GM19240 (cell line): ENCODE results near the gene PRIM2.
"Not testable (repeated sequence)": the region's sequence is repeated elsewhere in the genome, so short reads cannot be mapped to it uniquely, and the experiment has no call there.

Source experiments
- DNase-seq: peaks from one replicate; pipeline ENCODE4 v3.0.0; 2011; ENCODE audit warnings: low spot score; ENCODE audit not compliant: insufficient read length

PRIM2 gene

DNA sequence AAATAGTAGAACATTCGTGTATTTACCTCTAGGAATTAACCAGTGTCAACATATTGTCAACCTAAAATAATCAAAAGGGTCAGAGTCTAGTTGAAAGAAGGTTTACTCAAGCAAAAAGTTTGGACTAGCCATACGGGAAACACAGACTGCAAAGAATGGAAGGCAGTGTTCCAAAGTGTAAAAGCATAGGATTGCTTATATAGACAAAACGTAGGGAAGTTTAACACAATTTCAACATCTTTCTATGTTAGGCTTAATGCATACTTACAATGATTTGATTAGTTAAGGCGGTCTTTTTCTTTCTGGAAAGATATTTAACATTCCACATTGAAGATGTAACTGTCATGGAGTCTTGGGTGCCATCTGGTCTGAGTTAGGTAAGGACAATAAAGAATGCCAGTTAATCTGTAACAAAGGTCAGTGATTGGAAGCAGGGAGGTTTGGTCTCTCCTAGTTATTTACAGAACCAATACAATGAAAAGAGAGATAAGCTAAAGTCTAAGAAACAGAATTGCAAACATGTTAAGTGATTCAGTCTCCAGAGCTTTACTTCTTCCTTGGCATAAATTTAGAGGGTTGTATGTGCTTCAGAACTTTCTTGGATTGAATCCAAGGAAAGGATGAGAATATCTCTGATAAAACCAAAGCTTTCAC is 183.1 kb downstream of the PRIM2 start:
- DNase-seq, result not testable (repeated sequence)

DNA sequence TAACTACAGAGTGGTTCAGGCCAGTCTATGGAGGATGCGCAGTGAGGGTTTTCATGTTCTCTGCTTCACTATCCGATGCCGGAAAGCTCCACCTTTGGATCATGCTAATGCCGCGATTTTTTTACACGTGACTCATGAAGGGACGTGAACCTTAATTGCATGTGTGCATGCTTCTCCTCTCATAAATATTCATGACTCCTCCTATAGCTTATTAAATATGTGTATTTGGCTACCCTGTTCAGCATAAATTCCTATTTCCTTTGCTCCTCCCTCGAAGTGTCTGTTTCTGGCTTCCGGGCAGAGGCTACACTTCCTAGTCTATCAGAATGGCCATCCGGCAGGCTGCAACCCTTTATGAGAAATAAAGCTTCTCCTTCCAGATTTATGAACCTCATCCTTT is 185.0 kb downstream of the PRIM2 start:
- not testable (repeated sequence) for DNase-seq

GRCh38 chr6:57505251-57505650 is 187.8 kb downstream of the PRIM2 start:
- not testable (repeated sequence) for DNase-seq

DNA sequence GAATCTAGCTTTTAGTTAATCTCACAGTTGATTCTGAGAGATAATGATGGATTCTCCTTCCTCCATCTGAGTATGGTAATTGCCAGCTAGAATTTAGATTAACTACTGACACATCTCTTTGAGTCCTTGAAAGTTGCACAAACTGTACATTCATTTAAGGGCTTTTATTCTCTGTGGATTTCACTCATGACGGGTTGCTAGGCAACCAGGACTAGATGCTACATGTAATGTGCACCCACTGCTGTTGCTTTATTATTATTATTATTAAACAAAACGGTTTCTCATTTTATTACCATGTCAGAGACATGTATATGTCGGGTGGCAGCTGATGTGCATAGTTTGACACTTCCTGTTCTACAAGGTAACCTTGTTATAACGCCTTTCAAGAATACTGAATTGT is 193.0 kb downstream of the PRIM2 start:
- DNase-seq, result not testable (repeated sequence)

GRCh38 chr6:57515171-57515570 is 197.7 kb downstream of the PRIM2 start:
- DNase-seq, result not testable (repeated sequence)

DNA sequence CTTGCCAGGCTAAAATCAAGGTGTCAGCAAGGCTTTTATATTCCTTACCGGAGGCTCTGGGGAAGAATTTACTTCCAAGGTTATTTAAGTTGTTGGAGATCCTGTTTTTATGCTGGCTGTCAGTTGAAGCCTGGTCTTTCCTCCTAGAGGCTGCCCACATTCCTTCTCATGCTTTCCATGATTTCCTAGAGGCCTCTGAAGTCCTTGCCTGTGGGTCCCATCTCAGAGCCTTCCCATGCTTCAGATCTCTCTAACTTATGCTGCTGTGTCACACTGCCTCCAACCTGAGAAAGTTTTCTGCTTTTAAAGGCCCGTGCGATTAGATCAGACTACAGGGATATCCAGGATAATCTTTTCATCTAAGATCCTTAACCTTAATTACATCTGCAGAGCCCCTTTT is 198.4 kb downstream of the PRIM2 start:
- DNase-seq, result not testable (repeated sequence)

DNA sequence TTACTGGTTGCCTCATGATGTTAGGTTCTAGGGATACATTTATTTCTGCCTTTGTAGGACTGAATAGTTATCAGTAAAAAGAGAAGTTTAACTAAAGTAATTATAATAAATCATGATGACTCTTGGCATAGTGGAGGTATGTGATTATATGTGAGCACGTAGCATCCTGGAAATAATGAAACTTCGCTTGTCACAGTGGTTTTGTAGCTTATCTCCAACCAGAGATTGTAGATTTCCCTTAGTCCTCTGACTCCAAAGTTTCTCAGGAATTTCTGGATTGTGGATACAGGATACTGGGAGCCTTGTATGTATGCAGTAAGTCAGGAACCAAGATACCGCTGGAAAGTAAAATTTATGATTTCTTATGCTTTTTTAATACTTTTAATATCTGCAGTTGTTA is 199.3 kb downstream of the PRIM2 start:
- DNase-seq, result not testable (repeated sequence)

- DNase-seq, result not testable (repeated sequence)
Measured at GRCh38 chr6:57519198-57519597, 201.8 kb downstream of the PRIM2 start.

DNA sequence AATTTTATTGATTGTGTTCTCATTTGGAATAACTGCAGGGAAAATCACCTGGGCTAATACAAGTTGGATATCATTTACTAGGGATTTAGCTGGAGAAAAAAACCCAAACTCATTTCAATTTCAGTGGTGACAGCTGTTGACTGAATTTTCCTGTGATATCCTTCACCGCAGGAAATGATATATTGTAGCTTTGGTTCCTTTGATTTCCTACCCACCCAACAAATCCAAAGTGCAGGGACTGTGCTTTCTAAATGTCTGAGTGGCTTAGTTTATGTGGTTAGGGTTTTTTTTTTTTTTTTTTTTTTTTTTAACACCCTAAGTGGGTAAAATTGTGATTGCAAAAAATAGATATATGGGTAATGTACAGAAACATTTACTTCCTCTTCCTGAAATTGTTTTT is 203.7 kb downstream of the PRIM2 start:
- not testable (repeated sequence) for DNase-seq

- DNase-seq, result not testable (repeated sequence)
Measured at GRCh38 chr6:57523221-57523620, 205.8 kb downstream of the PRIM2 start.

DNA sequence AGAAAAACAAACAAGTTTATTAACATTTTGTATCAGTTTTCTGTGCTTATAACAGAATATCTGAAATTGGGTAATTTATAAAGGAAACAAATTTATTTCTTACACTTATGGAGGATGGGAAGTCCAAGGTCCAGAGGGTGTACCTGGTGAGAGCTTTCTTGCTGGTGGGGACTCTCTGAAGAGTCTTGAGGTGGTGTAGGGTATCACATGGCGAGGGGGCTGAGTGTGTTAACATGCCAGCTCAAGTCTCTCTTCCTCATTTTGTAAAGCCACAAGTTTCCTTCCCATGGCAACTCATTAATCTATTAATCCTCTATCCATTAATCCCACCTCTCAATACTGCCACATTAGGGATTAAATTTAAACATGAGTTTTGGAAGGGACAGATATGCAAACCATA is 212.3 kb downstream of the PRIM2 start:
- DNase-seq, result not testable (repeated sequence)

DNA sequence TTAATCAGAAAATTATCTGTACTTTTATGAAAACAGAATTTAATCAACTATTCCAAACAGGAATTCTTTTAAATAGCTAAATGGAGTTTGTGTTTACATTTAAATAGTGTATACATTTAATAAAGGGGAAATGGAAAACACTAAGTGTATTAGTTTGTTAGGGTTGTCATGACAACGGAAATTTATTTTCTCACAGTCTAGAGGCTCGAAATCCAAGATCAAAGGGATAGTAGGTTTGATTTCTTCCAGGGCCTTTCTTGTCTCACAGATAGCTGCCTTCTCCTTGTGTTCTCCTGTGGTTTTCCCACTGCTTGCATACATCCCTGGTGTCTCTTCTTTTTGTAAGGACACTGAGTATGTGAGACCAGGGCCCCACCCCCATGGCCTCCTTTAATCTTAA is 215.2 kb downstream of the PRIM2 start:
- not testable (repeated sequence) for DNase-seq

DNA sequence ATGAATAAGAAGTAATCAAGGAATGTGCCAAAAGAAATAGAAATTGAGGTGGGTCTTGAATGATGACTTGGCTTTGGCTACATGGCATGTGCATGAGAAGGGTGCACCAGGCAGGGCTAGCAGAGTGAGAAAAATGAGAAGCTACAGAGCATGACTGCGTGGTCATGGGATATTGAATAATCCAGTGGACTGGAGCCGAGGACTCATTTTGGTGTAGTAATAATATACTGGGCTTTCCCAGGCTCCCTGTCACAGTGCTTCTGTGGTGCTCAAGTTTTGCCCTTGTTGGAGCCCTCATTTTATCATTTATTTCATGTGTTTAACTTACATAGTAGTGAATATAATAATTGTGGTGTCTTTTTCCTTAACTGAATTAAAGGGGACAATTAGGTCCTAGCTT is 217.7 kb downstream of the PRIM2 start:
- not testable (repeated sequence) for DNase-seq

DNA sequence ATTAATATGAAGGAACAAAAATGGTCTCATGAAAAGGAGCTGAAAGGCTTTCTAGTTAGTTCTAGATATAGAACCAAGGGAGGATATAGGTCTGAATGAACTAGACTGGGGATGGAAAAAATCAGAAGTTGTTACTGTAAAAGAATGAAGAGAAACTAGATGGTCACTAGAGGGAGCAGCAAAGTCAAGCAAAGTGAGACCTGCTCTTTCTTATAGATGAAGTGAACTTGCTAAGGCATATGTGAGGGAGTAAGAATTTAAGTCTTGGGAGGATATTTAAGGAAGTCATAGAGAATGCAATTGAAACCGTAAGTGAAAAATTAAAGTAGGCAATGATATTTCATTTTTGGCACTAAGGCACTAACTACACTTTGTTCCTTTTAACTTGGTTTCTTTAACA is 218.6 kb downstream of the PRIM2 start:
- peak; percentile 0 for DNase-seq

- not testable (repeated sequence) for DNase-seq
Measured at GRCh38 chr6:57537916-57538315, 220.5 kb downstream of the PRIM2 start.

GRCh38 chr6:57551961-57552360 is 234.5 kb downstream of the PRIM2 start:
- not testable (repeated sequence) for DNase-seq

DNA sequence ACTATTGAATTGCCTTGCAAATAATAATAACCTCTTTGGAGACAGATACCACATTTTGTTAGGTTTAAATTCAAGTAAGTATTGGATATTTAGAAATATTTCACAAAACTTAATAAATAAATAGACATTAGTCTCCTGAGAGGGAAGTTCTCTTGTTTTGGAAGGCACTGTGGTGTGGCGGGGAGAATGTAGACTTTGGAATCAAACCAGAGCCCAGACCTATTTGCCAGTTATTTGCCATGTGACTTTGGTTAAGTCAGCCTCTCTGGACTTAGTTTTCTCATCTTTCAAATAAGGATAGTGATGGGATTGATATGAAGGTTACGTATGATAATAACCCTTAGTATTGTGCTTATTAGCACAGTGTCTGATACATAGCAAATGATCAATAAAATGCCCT is 240.4 kb downstream of the PRIM2 start:
- DNase-seq, result not testable (repeated sequence)

GRCh38 chr6:57559170-57559569 is 241.7 kb downstream of the PRIM2 start:
- DNase-seq, result not testable (repeated sequence)

GRCh38 chr6:57562233-57562632 is 244.8 kb downstream of the PRIM2 start:
- DNase-seq, result not testable (repeated sequence)

- not testable (repeated sequence) for DNase-seq
Measured at GRCh38 chr6:57572119-57572518, 254.7 kb downstream of the PRIM2 start.

DNA sequence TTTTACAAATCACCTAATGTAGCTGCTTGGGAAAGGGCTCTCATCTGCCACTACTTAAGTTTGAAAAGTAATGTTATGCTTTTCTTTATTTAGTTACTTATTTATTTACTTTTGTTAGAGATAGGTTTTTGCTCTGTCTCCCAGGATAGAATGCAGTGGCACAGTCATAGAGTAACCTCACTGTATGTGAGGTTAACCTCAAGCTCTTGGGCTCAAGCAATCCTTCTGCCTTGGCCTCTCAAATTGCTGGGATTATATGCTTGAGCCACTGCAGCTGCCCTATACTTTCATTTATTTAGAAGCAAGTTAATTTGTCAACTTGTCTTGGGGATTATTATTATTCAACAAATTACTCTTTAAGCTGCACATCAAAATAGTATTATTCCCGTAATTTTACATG is 255.4 kb downstream of the PRIM2 start:
- DNase-seq, result not testable (repeated sequence)

DNA sequence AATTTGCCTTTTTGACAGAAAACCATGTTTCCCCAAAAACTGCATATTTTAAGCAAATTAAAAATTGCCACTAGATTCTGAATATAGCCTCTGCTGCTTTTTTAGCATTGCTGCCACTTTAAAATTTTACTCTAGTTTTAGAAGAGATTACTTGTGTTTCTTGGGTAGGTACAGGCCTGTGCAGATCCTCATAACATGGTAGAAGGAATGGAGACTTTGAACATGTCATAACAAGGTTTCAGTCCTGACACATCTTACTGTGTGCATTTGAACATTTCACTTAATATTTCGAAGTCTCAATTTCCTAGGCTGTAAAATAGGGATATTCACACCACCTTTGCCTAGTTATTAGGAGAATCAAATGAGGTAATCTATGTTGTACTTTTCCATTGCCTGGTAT is 259.6 kb downstream of the PRIM2 start:
- DNase-seq, result not testable (repeated sequence)

GRCh38 chr6:57579489-57579888 is 262.1 kb downstream of the PRIM2 start:
- DNase-seq, result not testable (repeated sequence)
